Neuron (in vitro differentiated cells): ENCODE results near the gene KRT39.

Experiments used
- H2AFZ ChIP-seq: one replicate; pipeline ENCODE4 v1.6.1; 2013; ENCODE audit warnings: low read depth, mild to moderate bottlenecking, inconsistent platforms, low read length, moderate library complexity
- H3K27me3 ChIP-seq: one replicate; pipeline ENCODE4 v1.6.1; 2013; ENCODE audit warnings: low read length; ENCODE audit not compliant: insufficient read depth
- H3K36me3 ChIP-seq: one replicate; pipeline ENCODE4 v1.6.1; 2013; ENCODE audit warnings: low read length; ENCODE audit not compliant: insufficient read depth
- H3K4me1 ChIP-seq: one replicate; pipeline ENCODE4 v1.6.1; 2013; ENCODE audit warnings: low read length; ENCODE audit not compliant: insufficient read depth
- H3K4me3 ChIP-seq: 2 replicates; pipeline ENCODE4 v1.5.1; 2013; ENCODE audit warnings: mild to moderate bottlenecking, low read length, moderate library complexity
- H3K9me3 ChIP-seq: one replicate; pipeline ENCODE4 v1.6.1; 2013; ENCODE audit warnings: low read length

Gene KRT39

DNA sequence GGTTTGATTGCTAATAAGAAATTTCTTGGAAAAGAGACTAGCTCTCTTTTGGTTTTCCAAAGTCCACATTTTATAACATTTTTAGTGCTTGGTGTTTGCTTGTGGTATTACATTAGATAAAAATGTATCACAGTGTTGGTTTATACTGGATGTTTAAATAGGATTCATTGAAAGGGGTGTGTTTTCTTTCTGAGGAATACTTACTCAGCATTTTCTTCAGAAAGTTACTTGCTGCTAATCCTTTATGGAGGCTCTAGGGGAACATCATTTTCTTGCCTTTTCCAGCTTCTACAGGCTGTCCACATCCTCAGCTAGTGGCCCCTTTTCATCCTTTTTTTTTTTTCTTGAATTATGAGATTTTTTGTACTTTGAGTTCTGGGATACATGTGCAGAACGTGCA is 834 bp upstream of the KRT39 start:
- no peaks in the 10 kb centered on the region for H3K27me3 ChIP-seq

DNA sequence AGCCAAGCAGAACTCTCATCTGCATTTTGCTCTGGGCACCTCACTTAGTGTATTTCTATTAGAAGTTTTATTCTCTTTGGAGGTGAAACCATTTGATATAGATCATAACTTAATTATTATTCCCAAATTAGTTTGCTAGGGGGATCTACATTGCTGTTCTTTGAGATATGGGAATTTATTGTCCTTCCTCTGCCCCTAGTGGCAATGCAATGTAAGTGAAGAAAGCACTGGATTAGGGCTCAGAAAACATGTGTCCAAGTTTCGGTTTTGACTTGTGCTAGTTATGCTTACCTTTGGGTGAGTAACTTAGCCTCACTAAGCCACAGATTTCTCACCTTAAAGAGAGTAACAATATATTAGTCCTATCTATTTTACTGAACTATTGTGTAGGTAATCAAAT is 2.9 kb downstream of the KRT39 start:
- H3K36me3 ChIP-seq: no peaks in the 10 kb centered on the region
- no peak overlapping the region for H2AFZ ChIP-seq
- H3K4me1 ChIP-seq: no peaks in the 10 kb centered on the region
- no peak overlapping the region for H3K4me3 ChIP-seq
- H3K27me3 ChIP-seq: peaks cover 2% of the 10 kb centered on the region
- H3K9me3 ChIP-seq: no peaks in the 10 kb centered on the region

More for the DNA sequence above, 834 bp upstream of the KRT39 start:
- Histone ChIP-seq H3K36me3 (no peaks in the 10 kb centered on the region), H3K4me1 (no peaks in the 10 kb centered on the region), H3K9me3 (no peaks in the 10 kb centered on the region), H2AFZ (no peak overlapping the region), H3K4me3 (no peak overlapping the region)

DNA sequence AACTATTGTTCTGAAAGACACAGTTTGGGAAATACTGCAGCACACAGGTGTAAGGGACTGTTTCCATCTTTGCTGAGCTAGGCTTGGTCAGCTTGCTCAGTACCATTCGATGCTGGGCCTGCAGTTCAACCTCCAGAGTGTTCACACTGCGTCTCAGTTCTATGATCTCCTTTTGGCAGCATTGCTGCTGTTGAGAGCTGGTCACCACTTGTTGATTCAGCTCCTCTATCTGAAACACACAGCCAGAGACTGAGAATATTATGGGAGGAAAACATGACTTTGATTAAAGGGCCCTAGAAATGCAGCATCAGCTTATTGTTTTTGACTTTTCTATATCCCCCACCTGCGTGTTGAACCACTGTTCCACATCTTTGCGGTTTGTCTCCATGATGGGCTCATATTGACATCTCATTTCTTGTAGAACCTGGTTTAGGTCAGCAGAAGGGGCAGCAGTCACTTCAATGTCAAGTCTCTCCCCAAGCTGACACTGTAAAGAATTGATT is 4.6 kb downstream of the KRT39 start:
- no peak overlapping the region for H2AFZ ChIP-seq
- no peaks in the 10 kb centered on the region for H3K9me3 ChIP-seq

DNA sequence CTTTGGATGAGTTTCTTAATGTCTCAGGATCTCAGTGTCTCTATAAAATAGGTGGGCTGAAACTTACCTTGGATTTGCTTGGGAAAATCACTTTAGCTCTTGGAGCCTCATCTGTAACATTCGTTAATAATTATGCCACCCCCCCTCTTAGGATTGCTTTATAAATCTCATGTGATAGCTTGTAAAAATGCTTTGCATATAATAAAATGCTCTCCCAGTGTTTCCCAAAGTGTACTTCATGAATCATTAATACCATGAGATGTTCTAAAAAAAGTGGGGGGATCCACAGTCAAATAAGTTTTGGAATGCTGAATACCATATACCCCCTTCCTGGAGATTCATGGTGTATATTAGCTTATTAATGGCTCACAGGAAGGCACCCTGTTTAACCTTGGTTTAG is 5.2 kb downstream of the KRT39 start:
- Histone ChIP-seq H3K27me3 (peaks cover 4% of the 10 kb centered on the region), H3K4me1 (no peaks in the 10 kb centered on the region), H3K9me3 (no peaks in the 10 kb centered on the region), H3K36me3 (no peaks in the 10 kb centered on the region), H3K4me3 (no peak overlapping the region), H2AFZ (no peak overlapping the region)

More for the DNA sequence above, 4.6 kb downstream of the KRT39 start:
- Histone ChIP-seq H3K36me3 (no peaks in the 10 kb centered on the region), H3K27me3 (peaks cover 2% of the 10 kb centered on the region), H3K4me3 (no peak overlapping the region), H3K4me1 (no peaks in the 10 kb centered on the region)

DNA sequence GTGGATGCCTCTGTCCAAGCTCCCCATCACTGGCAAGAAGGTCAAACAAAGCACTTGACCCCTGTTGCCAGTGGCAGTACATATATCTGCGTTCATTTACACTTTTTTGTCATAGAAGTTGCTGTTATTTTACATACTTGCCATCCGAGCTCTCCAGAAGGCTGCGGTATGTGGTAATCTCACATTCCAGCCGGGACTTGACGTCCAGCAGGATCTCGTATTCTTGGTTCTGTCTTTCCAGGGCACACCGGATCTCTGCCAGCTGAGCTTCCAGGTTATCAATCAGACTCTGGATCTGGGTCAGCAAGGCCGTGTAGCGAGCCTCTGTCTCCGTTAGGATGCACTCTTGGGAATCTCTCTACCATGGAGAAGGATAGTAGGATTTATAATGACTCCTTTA is 6.6 kb downstream of the KRT39 start:
- H3K4me1 ChIP-seq: no peaks in the 10 kb centered on the region
- no peaks in the 10 kb centered on the region for H3K9me3 ChIP-seq

DNA sequence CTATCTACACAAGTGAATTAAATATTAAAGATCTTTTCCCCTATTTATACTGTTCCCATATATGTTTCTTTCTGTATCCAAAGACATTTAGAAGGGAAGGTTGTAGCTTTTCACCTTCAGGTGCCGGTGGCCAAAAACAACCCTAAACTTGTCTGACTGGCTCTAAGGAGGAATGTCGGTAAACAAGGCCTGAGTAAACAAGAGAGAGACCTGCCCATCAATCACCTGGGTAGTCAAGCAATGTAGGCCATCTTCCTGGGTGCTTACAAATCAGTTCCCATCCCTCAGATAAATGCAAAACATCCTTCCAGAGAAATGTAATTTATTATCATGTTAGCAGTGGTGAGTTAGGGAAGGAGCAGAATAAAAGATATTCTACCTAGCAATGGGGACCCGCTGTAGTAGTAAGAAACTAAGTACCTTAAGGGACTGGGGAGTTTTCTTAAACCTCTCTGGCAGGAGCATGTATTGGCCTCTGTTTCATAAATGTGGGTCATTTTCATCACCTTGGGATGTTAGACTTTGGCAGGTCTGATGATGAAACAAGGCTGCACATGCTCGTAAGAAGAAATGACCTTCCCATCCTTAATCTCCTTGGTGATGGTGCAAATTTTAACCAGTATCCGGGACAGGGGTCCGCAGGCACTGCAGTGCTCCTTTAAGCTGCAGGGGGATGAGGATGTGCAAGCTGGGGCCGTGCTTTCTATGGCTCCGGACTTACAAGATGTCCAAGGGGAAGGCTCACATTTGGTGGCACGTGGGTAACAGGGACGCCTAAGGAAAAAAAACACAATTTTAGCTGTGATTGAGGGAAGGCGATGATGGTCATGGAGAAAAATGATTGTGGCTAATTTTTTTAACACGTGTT is 8.4 kb downstream of the KRT39 start:
- H3K36me3 ChIP-seq: no peaks in the 10 kb centered on the region

More for the DNA sequence above, 6.6 kb downstream of the KRT39 start:
- Histone ChIP-seq H2AFZ (no peak overlapping the region), H3K4me3 (no peak overlapping the region), H3K36me3 (no peaks in the 10 kb centered on the region), H3K27me3 (peaks cover 5% of the 10 kb centered on the region)

DNA sequence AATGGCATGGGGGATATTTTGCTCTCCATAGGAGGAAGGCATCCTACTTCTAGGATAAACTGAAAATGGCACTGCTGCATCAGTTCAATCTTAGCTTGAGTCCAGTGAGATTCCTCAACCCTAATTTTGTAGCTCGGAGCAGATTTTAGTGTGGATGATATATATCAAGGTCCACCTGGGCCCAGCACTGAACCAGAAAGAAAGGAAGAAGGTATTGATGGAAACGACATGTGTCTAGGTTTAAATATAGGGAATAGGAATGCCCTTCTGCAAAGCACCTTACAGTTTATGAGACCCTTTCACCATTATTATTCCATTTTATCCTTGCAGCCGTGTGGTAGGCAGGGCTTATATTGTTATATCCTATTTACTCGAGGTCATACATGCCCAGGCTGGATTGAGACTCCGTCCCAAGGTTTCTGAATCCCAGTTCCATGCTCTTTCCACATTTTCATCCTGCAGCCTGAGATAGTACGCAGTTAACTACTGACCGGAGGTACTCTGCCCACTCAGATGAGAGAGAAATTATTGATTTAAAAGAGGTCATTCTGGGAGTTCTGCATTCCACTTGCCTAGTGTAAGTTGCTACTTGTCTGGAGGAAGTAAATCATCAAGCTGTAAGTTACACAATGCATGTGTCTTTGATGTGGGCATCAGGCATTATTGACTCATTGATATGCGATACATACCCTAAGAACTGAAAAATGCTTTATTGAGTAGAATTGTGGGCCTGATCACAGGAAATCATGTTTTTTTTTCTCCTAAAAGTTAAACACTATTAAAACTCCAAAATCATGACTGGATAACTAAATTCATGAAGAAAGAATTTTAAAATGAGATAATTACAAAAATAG is 10.1 kb downstream of the KRT39 start:
- H3K36me3 ChIP-seq: no peaks in the 10 kb centered on the region
- no peaks in the 10 kb centered on the region for H3K4me1 ChIP-seq
- H3K9me3 ChIP-seq: no peaks in the 10 kb centered on the region
- H2AFZ ChIP-seq: no peak overlapping the region
- H3K4me3 ChIP-seq: no peak overlapping the region
- peaks cover 5% of the 10 kb centered on the region for H3K27me3 ChIP-seq

More for the DNA sequence above, 8.4 kb downstream of the KRT39 start:
- Histone ChIP-seq H3K27me3 (peaks cover 5% of the 10 kb centered on the region), H3K4me3 (no peak overlapping the region), H3K4me1 (no peaks in the 10 kb centered on the region), H2AFZ (no peak overlapping the region), H3K9me3 (no peaks in the 10 kb centered on the region)

DNA sequence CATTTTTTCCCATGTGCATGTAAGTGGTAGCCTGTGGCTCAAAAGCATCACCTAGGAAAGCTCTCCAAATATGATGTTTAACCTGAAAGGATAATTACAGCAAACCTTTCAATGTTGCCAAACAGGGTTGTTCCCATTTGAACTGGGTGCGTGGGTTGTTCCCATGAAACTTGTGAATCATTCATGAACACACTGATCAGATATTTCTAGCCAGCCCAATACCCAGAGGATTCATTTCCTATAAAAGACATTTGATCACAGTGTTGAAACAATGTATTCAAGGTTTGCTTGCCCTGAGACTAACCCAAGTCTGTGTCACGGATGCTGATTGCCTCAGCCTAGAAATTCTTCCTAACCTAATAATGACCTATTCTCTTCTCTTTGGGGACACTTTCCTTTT is 12.9 kb downstream of the KRT39 start:
- H3K9me3 ChIP-seq: no peaks in the 10 kb centered on the region
- no peak overlapping the region for H2AFZ ChIP-seq
- no peaks in the 10 kb centered on the region for H3K4me1 ChIP-seq
- H3K27me3 ChIP-seq: peaks cover 6% of the 10 kb centered on the region
- no peak overlapping the region for H3K4me3 ChIP-seq
- no peaks in the 10 kb centered on the region for H3K36me3 ChIP-seq

DNA sequence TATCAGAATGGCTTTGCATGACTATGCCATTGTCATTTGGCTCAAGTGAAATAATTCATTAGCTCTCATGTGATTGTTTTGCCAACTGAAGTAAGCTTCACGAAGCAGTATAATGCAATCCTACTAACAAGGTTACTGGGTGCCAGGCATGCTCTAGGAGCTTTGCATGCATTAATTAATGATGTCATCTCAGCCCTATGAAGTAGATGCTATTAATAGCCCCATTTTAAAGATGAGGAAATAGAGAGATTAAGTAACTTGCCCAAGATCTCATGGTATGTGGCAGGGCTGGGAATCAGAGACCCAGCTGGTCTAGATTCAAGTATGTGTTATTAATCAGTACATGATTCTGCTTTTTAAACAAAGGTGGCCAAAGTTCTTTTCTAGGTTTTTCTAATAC is 14.1 kb downstream of the KRT39 start:
- no peak overlapping the region for H3K4me3 ChIP-seq
- H3K36me3 ChIP-seq: no peaks in the 10 kb centered on the region
- no peak overlapping the region for H2AFZ ChIP-seq
- no peaks in the 10 kb centered on the region for H3K4me1 ChIP-seq
- no peaks in the 10 kb centered on the region for H3K9me3 ChIP-seq
- H3K27me3 ChIP-seq: peaks cover 6% of the 10 kb centered on the region

DNA sequence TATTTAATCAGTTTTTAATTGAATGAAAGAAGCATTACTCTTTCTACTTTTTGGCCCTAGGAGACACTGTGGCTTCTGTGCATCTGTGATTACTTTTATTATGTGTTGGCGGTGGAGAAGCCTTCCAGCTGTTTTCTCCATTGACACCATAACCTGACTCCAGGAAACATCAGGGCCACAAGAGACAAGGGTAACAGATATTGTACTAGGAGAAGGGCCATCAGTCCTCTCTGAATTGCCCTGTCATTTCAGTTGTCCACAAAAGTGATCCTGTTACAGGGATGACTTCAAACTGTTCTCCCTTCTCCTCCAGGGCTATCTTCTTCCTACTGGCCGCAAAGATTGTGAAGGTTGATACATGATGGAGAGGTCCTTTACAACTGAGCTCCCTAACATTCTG is 14.6 kb downstream of the KRT39 start:
- no peaks in the 10 kb centered on the region for H3K36me3 ChIP-seq
- H3K9me3 ChIP-seq: no peaks in the 10 kb centered on the region
- no peaks in the 10 kb centered on the region for H3K4me1 ChIP-seq
- H3K4me3 ChIP-seq: no peak overlapping the region
- no peak overlapping the region for H2AFZ ChIP-seq
- peaks cover 6% of the 10 kb centered on the region for H3K27me3 ChIP-seq

DNA sequence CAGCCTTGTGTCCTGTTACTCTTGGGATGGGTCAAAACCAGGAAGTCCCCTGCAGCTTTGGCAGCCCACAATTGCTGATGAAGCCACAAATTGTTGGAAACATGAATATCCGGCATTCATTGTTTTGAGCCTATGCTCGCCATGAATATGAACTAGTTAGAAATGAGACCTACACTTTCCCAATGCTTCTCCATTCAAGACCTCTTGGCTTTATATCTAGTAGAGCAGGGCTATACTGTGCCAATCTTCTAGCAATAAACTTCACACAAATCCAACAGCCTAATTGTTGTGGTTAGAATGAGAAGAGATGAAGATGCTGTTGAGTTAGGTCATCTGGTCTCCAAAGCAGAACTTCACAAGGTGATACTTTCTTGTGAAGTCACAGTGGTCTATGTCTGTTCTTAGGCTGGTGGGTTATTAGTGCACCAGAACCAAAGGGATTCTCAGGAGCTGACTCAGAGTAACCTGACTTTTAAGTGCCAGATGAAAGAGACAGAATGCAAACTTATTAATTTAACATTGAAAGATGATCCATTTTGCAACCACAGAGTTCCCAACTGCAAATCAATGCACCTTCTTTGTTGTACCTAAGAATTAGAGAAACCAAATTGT is 15.6 kb downstream of the KRT39 start:
- Histone ChIP-seq H3K36me3 (no peaks in the 10 kb centered on the region), H3K9me3 (no peaks in the 10 kb centered on the region), H3K4me1 (no peaks in the 10 kb centered on the region), H3K4me3 (no peak overlapping the region), H2AFZ (no peak overlapping the region), H3K27me3 (peaks cover 4% of the 10 kb centered on the region)

DNA sequence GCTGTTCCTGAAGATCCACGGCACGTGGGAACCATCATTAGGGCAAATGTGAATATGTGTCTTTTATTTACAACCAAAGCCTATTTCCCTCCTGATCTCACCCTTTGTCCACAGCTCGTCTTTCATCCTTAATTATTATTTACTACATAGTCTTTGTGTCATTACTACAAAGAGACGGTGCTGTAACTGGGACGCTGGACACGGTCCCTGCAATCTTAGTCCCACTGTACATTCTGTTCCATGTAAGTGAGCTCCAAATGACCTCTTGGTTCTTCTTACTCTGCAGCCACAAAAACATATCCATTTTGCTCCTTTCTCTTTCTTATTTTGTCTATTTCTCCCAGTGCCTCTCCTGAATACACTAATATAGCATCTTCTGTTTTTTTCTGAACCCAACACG is 16.6 kb downstream of the KRT39 start:
- no peak overlapping the region for H3K4me3 ChIP-seq
- H2AFZ ChIP-seq: no peak overlapping the region
- H3K27me3 ChIP-seq: peaks cover 4% of the 10 kb centered on the region
- H3K9me3 ChIP-seq: no peaks in the 10 kb centered on the region
- no peaks in the 10 kb centered on the region for H3K4me1 ChIP-seq
- H3K36me3 ChIP-seq: no peaks in the 10 kb centered on the region

DNA sequence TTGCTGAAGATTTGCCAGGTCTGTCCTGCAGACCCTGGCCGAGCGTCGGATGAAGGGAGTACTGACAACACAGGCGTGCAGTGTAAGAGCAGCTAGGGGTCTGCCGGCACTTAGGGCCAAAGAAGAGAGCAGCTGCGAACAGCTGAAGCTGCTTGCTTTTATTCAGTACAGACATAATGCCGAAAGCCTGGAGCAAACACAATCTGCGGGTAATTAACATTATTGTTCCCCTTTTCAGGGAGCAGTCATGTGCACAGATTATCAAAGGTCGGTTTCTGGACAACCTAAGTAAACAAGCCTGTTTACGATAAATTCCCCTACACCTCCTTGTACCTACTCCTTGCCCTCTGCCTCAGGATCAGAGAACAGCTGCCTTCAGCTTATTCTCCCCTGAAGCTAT is 17.3 kb downstream of the KRT39 start:
- H2AFZ ChIP-seq: no peak overlapping the region
- peaks cover 4% of the 10 kb centered on the region for H3K27me3 ChIP-seq
- H3K9me3 ChIP-seq: no peaks in the 10 kb centered on the region
- H3K36me3 ChIP-seq: no peaks in the 10 kb centered on the region
- no peak overlapping the region for H3K4me3 ChIP-seq
- H3K4me1 ChIP-seq: no peaks in the 10 kb centered on the region
